Stimulated activated CD8-positive, alpha-beta memory T cell treated with anti-CD3 and anti-CD28 coated beads, Interleukin-2, amount 100 ng/mL, for 48 hours (primary cell): ENCODE results near the gene GAPDH.
"Not testable (repeated sequence)": the region's sequence is repeated elsewhere in the genome, so short reads cannot be mapped to it uniquely, and the experiment has no call there.

Experiments used
- DNase-seq, 2 donors: peaks; one replicate each; pipeline ENCODE4 v3.0.0-alpha.2; 2020; ENCODE audit warnings: low read depth in 2 of 2

The GAPDH gene

GRCh38 chr12:6533923-6534694 lies at the start of gene GAPDH:
GAPDH (plus strand) TSS chr12:6534517; CDS start chr12:6534833, 316 bp downstream.
- peak; percentile 79 to 87 for DNase-seq

- no peak for DNase-seq
These were observed 46.1 kb upstream of the GAPDH start for GRCh38 chr12:6488240-6488639.

GRCh38 chr12:6489449-6489848 lies 44.9 kb upstream of the GAPDH start:
- DNase-seq = no peak

DNA sequence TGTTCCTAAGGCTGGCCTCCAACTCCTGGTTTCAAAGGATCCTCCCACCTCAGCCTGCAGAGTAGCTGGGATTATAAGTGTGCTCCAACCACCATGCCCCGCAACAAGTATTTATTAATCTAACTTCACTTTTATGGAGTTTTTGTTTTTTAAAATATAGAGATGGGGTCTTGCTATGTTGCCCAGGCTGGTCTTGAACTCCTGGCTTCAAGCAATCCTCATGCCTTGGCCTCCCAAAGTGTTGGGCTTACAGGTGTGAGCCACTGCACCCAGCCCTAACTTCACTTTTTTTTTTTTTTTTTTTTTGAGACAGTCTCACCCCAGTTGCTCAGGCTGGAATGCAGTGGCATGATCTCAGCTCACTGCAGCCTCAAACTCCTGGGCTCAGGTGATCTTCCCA lies 43.6 kb upstream of the GAPDH start:
- not testable (repeated sequence) for DNase-seq

GRCh38 chr12:6492838-6493496 lies 41.4 kb upstream of the GAPDH start, which contains the start of gene MRPL51:
MRPL51 (minus strand) TSS chr12:6493262; CDS start chr12:6493136, 126 bp downstream.
- peak; percentile 99 for DNase-seq

- peak; percentile 88 to 93 for DNase-seq
These were observed 40.6 kb upstream of the GAPDH start, which contains the start of gene NCAPD2 for GRCh38 chr12:6493497-6494257. NCAPD2 (plus strand) TSS chr12:6494102; CDS start chr12:6495099, 997 bp downstream.

DNA sequence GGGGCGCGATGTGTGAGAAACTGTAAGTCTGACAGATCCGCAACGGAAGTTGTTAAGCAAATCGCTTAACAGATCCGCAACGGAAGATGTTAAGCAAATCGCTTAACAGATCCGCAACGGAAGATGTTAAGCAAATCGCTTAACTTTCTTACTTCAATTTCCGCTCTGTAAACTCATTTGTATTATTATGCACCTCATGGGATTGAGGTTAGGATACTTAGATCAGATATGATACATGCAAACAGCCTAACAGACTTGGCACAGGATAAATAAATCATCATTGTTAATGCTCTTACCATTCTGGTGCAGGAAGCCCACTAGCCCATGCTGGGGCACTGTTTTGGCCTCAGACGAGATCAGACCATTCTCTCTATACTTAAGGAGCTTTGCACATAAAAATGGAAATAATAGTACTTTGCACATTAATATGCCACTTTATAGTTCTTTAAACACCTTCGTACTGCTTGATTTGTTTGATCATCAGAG lies 40.0 kb upstream of the GAPDH start:
- no peak for DNase-seq

- no peak for DNase-seq
These were observed 39.3 kb upstream of the GAPDH start for GRCh38 chr12:6494968-6495367.

GRCh38 chr12:6497291-6497690 lies 37.0 kb upstream of the GAPDH start:
- not testable (repeated sequence) for DNase-seq

GRCh38 chr12:6500466-6500865 lies 33.9 kb upstream of the GAPDH start:
- no peak for DNase-seq

DNA sequence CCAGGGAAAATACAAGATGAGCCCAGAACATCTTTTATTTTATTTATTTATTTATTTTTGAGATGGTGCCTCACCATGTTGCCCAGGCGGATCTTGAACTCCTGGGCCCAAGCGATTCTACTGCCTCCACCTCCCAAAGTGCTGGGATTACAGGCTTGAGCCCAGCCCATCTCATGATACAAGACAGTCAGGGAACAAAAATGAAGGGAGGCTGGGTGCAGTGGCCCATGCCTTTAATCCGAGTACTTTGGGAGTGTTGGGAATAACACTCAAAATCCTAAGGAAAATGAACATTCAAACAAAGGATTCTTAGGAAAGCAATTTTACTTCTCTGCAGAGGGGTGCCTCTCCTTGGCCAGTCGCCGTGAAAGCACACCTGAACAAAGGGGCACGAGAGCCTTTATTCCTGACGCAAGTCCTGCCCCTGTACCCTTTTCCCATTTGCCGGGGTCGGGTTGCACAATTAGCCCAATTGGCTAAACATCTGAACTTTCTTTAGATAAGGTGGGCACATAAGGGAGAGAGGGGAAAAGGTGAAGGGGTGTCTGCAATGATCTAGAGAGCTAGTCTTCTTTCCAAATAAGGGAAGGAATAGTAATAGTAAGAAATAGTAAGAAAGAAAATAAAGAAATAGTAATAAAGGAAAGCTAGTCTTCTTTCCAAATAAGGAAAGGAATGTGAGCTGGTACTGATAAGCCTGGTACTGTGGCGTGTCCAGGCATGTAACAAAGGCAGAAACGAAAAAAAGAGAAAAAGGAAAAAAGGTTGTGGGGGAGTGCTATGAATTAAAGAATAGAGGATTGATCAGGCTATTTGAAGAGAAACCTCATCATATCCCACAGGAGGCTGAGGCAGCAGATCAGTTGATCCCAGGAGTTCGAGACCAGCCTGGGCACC lies 27.0 kb upstream of the GAPDH start:
- DNase-seq = no peak

DNA sequence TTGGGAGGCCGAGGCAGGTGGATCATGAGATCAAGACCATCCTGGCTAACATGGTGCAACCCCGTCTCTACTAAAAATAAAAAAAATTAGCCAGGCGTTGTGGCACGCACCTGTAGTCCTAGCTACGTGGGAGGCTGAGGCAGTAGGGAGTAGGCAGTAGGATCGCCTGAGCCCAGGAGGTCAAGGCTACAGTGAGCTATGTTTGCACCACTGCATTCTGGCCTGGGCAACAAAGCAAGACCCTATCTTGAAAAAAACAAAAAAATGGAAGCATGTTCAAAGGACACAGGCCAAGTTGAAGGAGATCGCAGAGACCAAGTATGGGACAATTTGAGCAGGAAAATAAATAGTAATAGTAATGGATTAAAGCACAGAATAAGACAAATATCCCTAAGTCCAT lies 26.2 kb upstream of the GAPDH start:
- DNase-seq = no peak

- DNase-seq = no peak
These were observed 14.1 kb upstream of the GAPDH start for GRCh38 chr12:6520186-6520585.

DNA sequence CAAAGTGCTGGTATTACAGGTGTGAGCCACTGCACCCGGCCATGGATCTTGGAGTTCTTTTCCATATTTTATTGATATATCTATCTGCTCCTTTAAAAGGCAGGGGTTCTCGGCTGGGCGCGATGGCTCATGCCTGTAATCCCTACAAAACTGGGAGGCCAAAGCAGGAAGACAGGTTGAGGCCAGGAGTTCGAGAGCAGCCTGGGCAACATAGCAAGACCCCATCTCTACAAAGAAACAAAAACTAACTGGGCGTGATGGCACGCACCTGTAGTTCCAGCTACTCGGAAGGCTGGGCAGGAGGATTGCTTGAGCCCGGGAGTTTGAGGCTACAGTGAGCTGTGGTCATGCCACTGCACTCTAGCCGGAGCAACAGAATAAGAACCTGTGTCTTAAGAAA lies 12.1 kb upstream of the GAPDH start:
- DNase-seq = no peak

GRCh38 chr12:6523708-6524107 lies 10.6 kb upstream of the GAPDH start:
- DNase-seq = no peak

DNA sequence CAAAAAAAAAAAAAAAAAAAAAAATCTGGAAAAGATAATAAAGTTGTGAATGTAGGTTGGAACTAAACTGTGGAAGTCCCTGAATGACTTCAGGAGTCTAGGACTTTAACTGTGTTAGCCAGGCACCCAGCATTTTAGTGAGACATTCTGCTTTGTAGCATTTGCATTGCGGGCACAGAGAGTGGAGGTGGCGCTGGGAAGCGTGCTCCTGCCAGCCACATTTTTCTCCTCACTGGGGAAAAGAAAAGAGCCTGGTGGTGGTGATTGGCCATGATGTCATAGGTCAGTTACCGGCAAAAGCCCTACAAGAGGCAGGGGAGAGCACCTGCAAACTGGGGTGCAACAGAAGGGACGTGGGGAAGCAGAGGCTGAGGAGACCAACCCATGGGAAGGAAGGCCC lies 9.7 kb upstream of the GAPDH start:
- DNase-seq = no peak

GRCh38 chr12:6526201-6526600 lies 8.1 kb upstream of the GAPDH start:
- DNase-seq = no peak

- DNase-seq = no peak
These were observed 7.4 kb upstream of the GAPDH start for GRCh38 chr12:6526766-6527525.

DNA sequence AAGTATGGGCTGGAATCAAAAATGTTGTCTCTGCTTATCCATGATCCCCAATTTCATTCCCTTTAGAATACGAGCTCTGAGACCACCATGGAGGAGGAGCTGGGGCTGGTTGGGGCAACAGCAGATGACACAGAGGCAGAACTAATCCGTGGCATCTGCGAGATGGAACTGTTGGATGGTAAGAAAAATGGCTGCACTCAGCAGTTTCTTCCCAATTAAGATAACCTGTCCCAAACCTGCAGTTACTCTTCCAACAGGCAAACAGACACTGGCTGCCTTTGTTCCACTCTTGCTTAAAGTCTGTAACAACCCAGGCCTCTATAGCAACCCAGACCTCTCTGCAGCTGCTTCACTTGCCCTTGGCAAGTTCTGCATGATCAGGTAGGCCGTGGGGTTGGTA lies 6.6 kb upstream of the GAPDH start:
- no peak for DNase-seq

DNA sequence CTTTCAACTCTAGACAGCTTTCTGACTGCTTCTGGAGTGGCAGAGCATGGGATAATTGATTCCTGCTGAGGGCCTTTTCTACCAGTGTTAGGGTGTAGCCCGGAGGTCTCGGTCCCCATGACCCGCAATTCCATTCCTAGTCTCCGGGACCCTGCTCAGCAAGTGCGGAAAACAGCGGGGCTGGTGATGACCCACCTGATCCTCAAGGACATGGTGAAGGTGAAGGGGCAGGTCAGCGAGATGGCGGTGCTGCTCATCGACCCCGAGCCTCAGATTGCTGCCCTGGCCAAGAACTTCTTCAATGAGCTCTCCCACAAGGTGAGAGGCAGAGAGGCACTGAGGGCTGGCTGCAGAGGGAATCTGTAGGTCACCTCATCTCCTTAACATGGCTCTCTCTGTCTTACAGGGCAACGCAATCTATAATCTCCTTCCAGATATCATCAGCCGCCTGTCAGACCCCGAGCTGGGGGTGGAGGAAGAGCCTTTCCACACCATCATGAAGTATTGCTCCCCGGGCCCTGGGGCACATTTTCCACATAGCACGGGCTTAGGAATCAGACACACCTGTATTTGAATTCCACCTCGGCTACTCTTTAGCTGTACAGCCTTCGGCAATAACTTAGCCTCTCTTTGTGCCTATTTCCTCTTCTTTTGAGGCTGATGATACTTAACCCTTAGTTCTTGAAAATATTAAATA lies 5.6 kb upstream of the GAPDH start:
- no peak for DNase-seq
